A673 (cell line): Measurements from ENCODE around the gene SHISAL1.

ENCODE experiments used
- CTCF ChIP-seq: fragments of 300-800, 200-600 bp; sonication (generic); conservative IDR thresholded peaks from 2 replicates; pipeline ENCODE4 v1.5.1; 2017; ENCODE audit warnings: low read depth, mild to moderate bottlenecking, antibody characterized with exemption, low read length, moderate library complexity, mixed read lengths
- EZH2 ChIP-seq: fragments of 200-600 bp; sonication (generic); IDR thresholded peaks from 2 replicates; pipeline ENCODE4 v1.6.1; 2017; ENCODE audit warnings: borderline replicate concordance, low read depth, mild to moderate bottlenecking, mixed read lengths, antibody characterized with exemption, low read length; ENCODE audit not compliant: poor library complexity, severe bottlenecking

GRCh38 chr22:44263547-44263946 is 49.2 kb downstream of the SHISAL1 start:
- no peak for TF ChIP-seq CTCF
- no peak for TF ChIP-seq EZH2
